Spleen (tissue), 11 donors: ENCODE measurements around the gene SNCB. TPM values are rescaled to one million over a fixed set of nuclear protein-coding genes. Genes with fewer than 3 reads are reported as not detected.

Experiments
- DNase-seq: peaks from one replicate; pipeline ENCODE4 v3.0.0-alpha.2; 2020
- H3K27ac ChIP-seq, 8 donors: fragments of 200-600 bp; sonication (generic) in 7 of 8; 1 replicate in 4 of 8; 2 replicates in 4 of 8; pipeline versions ENCODE4 v1.5.0 to v1.8.0; 2016 to 2021; ENCODE audit warnings: inconsistent platforms in 4 of 8, mild to moderate bottlenecking in 4 of 8, moderate library complexity in 1 of 8
- H3K27me3 ChIP-seq, 7 donors: fragments of 200-600 bp; sonication (generic) in 6 of 7; replicated peaks in 1 of 7; 1 replicate in 4 of 7; 2 replicates in 3 of 7; pipeline versions ENCODE4 v1.5.0 to v1.8.0; 2016 to 2021; ENCODE audit warnings: inconsistent platforms in 3 of 7, mild to moderate bottlenecking in 1 of 7
- H3K36me3 ChIP-seq, 6 donors: fragments of 200-600 bp; sonication (generic) in 5 of 6; 1 replicate in 4 of 6; 2 replicates in 2 of 6; pipeline versions ENCODE4 v1.5.0 to v1.8.0; 2016 to 2021; ENCODE audit warnings: inconsistent platforms in 2 of 6
- H3K4me1 ChIP-seq, 6 donors: fragments of 200-600 bp; sonication (generic) in 5 of 6; 1 replicate in 3 of 6; 2 replicates in 3 of 6; pipeline versions ENCODE4 v1.5.0 to v1.8.0; 2016 to 2021; ENCODE audit warnings: inconsistent platforms in 3 of 6
- H3K4me3 ChIP-seq, 8 donors: fragments of 200-600 bp; sonication (generic) in 7 of 8; 1 replicate in 4 of 8; 2 replicates in 4 of 8; pipeline versions ENCODE4 v1.5.0 to v1.8.0; 2016 to 2021; ENCODE audit warnings: inconsistent platforms in 4 of 8, mild to moderate bottlenecking in 4 of 8, moderate library complexity in 2 of 8
- H3K9me3 ChIP-seq, 8 donors: fragments of 200-600 bp; sonication (generic) in 7 of 8; 1 replicate in 4 of 8; 2 replicates in 4 of 8; pipeline versions ENCODE4 v1.5.0 to v1.8.0; 2016 to 2021; ENCODE audit warnings: inconsistent platforms in 4 of 8
- POLR2A ChIP-seq, 3 donors: fragments of 450-650 bp; IDR thresholded peaks; one replicate each; pipeline ENCODE4 v1.5.1; 2017; ENCODE audit warnings: antibody characterized with exemption in 3 of 3, mild to moderate bottlenecking in 1 of 3
- POLR2AphosphoS5 ChIP-seq, 3 donors: sonication (generic); formaldehyde crosslinking; IDR thresholded peaks; one replicate each; pipeline ENCODE4 v1.5.1; 2017; ENCODE audit warnings: antibody characterized with exemption in 3 of 3
- WGBS, 5 donors: extraction: QIAGEN DNeasy Blood & Tissue Kit in 3 of 5; methylation state at CpG; one replicate each; pipeline versions ENCODE4 v1.1.5 to v1.1.7; 2013 to 2018; 5-methylcytosine and 5-hydroxymethylcytosine counted together
- intact Hi-C: fragments of 100-400 bp; cut with DNase I; formaldehyde crosslinking; loops from one replicate; pipeline ENCODE4 v1.15.0; 2023; ENCODE audit warnings: low total_unique reads
- polyA plus RNA-seq, 3 donors: library from polyadenylated mRNA; stranded (reverse); fragments of 200-250 nt; gene quantifications; one replicate each; pipeline ENCODE4 v1.2.1, GENCODE V29; 2013
- total RNA-seq, 7 donors: library from RNA; depleted of rRNA in 3 of 7; stranded (reverse); fragments of >200 nt in 3 of 7; fragmentation: NEBNext Ultra II Directional in 4 of 7; extraction: Animal tissue kit (Norgen Biotek cat#: 25700) in 4 of 7; gene quantifications; one replicate each; pipeline versions ENCODE4 v1.1.0 to v1.2.1, GENCODE V29; 2016 to 2021
- TF ChIP-seq, protein P1 (sequence below), 11 experiments: fragments of 200-600 bp in 7 of 11; fragments of 450-650 bp in 4 of 11; sonication (generic) in 4 of 11; IDR thresholded peaks in 8 of 11; conservative IDR thresholded peaks in 3 of 11; 1 replicate in 7 of 11; 2 replicates in 4 of 11; pipeline versions ENCODE4 v1.4.0 to v1.8.0; 2016 to 2021; ENCODE audit warnings: antibody characterized with exemption in 11 of 11, inconsistent platforms in 4 of 11, mild to moderate bottlenecking in 1 of 11
- donor health status: healthy with polysubstance abuse.
- donor health status: DM: no; HTN: no; CAD: no; lungs with moderate emphysema.
- donor health status: DM: no; HTN: no; CAD: no.
- donor health status: Bipolar disorder and iron deficiency.
- donor health status: healthy.
- donor health status: DM: no; HTN: no; CAD: no.
- donor health status: DM: yes; HTN: yes; CAD: no.

Gene SNCB
- total and polyA plus RNA-seq, 10 donors, result 0.19 to 0.41 (median 0.33) TPM; not detected in 7

DNA sequence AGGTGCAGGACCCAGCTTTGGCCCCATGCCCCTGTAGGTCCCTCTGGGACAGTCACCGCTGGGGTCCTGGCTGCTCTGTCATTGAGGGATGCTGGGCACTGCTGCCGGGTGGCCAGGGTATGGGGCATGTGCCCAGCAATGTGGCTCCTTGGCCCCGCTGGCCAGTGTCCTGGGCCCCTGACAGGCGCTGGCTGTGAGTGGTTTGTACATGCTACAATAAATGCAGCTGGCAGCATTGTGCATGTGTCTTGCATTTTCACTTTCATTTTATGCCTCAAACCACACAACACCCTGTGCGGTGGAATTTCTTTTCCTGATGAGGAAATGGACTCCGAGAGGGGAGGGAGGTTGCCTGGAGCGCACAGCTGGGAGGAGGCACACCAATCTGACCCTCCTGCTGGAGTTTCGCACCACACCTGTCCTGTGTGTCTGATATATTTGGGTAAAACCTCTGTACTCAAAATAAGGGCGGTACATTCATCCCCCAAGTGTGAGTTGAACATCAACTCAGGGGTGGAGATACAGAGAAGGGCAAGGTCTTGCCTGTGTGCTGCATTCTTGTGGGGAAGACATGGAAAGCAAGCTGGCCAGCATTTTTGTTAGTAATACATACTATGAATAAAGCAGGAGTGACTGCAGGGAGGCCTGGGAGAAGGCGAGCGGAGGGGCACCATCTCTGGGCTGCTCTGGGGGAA lies 28.6 kb upstream of the SNCB start:
- H3K27ac ChIP-seq, result peak overlapping the region in 7 of 8 donors; percentile 49 to 81 (median 59)
- TF ChIP-seq, protein P1, sequence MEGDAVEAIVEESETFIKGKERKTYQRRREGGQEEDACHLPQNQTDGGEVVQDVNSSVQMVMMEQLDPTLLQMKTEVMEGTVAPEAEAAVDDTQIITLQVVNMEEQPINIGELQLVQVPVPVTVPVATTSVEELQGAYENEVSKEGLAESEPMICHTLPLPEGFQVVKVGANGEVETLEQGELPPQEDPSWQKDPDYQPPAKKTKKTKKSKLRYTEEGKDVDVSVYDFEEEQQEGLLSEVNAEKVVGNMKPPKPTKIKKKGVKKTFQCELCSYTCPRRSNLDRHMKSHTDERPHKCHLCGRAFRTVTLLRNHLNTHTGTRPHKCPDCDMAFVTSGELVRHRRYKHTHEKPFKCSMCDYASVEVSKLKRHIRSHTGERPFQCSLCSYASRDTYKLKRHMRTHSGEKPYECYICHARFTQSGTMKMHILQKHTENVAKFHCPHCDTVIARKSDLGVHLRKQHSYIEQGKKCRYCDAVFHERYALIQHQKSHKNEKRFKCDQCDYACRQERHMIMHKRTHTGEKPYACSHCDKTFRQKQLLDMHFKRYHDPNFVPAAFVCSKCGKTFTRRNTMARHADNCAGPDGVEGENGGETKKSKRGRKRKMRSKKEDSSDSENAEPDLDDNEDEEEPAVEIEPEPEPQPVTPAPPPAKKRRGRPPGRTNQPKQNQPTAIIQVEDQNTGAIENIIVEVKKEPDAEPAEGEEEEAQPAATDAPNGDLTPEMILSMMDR (IDR thresholded peaks at IDR 0.05 in 8 of 11, conservative IDR thresholded peaks at IDR 0.05 in 3 of 11), result peak in 1 of 11 experiments; percentile 6
- no peak for TF ChIP-seq POLR2A (IDR thresholded peaks at IDR 0.05)
- peak; percentile 23 to 32 (median 27) for TF ChIP-seq POLR2AphosphoS5 (IDR thresholded peaks at IDR 0.05)
- no peaks in the 10 kb centered on the region for H3K9me3 ChIP-seq
- H3K4me1 ChIP-seq, result peaks cover 12 to 42% (median 32%) of the 10 kb centered on the region in 6 donors
- intact Hi-C loops, result no loop called here
- peak overlapping the region in 6 of 8 donors; percentile 7 to 57 (median 16) for H3K4me3 ChIP-seq
- 21 to 36% (median 26%) methylated on average over 10 to 11 of the region's 11 CpGs for WGBS, 5 donors
- H3K36me3 ChIP-seq, result peaks cover 0 to 38% (median 23%) of the 10 kb centered on the region in 6 donors
- DNase-seq, result peak; percentile 82
- peaks cover 0 to 18% (median 6%) of the 10 kb centered on the region in 7 donors for H3K27me3 ChIP-seq

GRCh38 chr5:176658007-176658599 lies 27.8 kb upstream of the SNCB start:
- TF ChIP-seq POLR2A (IDR thresholded peaks at IDR 0.05) (no peak), POLR2AphosphoS5 (IDR thresholded peaks at IDR 0.05) (peak in 2 of 3 donors; percentile 46 to 49)
- TF ChIP-seq, protein P1 (IDR thresholded peaks at IDR 0.05 in 8 of 11, conservative IDR thresholded peaks at IDR 0.05 in 3 of 11), result peak; percentile 52 to 92 (median 80)
- peak; percentile 92 for DNase-seq
- Histone ChIP-seq H3K27ac (peak overlapping the region in 5 of 8 donors; percentile 29 to 81 (median 59)), H3K9me3 (no peaks in the 10 kb centered on the region), H3K4me1 (peaks cover 12 to 51% (median 39%) of the 10 kb centered on the region in 6 donors), H3K27me3 (peaks cover 0 to 9% (median 6%) of the 10 kb centered on the region in 7 donors), H3K4me3 (peak overlapping the region in 2 of 8 donors; percentile 18 to 57), H3K36me3 (peaks cover 0 to 47% (median 26%) of the 10 kb centered on the region in 6 donors)
- intact Hi-C loops, result no loop called here
- WGBS, 5 donors, result 46 to 69% (median 50%) methylated on average over 12 to 14 of the region's 14 CpGs

DNA sequence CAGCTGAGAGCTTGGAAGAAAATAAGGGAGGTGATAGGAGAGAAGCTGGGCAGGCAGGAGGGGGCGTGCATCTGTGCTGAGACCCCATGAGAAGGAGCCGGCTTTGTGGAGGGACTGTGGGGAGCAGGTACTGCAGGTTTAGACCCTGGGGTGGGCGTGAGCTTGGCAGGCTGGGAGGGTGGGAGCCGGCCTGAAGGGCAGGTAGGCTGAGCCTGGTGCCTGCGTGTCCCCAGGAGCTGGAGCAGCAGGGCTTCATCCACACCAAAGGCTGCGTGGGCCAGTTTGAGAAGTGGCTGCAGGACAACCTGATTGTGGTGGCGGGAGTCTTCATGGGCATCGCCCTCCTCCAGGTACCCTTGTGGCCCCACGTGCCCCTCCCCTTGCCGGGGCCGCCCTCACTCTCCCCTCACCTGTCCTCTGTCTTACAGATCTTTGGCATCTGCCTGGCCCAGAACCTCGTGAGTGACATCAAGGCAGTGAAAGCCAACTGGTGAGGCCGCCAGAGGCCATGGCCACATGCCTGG lies 26.2 kb upstream of the SNCB start:
- H3K4me3 ChIP-seq, result no peak overlapping the region
- H3K27me3 ChIP-seq, result no peaks in the 10 kb centered on the region
- no peaks in the 10 kb centered on the region for H3K9me3 ChIP-seq
- intact Hi-C loops, result no loop called here
- 91 to 93% (median 93%) methylated on average over 11 to 13 of the region's 13 CpGs for WGBS, 5 donors
- peaks cover 0 to 57% (median 28%) of the 10 kb centered on the region in 6 donors for H3K36me3 ChIP-seq
- TF ChIP-seq POLR2A (IDR thresholded peaks at IDR 0.05) (no peak), POLR2AphosphoS5 (IDR thresholded peaks at IDR 0.05) (no peak)
- TF ChIP-seq, protein P1 (IDR thresholded peaks at IDR 0.05 in 8 of 11, conservative IDR thresholded peaks at IDR 0.05 in 3 of 11), result no peak
- no peak overlapping the region for H3K27ac ChIP-seq
- H3K4me1 ChIP-seq, result peaks cover 12 to 67% (median 50%) of the 10 kb centered on the region in 6 donors
- peak; percentile 75 for DNase-seq

DNA sequence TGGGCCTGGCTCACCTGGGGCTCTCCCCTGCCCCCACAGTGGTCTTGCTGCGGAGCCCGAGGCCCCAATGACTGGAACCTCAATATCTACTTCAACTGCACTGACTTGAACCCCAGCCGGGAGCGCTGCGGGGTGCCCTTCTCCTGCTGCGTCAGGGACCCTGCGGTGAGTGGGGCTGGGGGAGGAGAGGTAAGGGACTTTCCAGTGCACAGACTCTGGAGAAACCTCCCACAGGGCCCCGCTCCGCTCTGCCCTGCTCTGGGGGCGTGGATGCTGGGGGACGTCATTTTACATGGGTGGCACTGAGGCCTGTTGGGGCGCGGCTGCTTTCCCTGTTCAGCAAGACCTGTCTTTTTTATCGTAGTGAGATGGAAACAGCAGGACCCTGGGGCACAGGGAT lies 24.5 kb upstream of the SNCB start:
- intact Hi-C loops, result no loop called here
- TF ChIP-seq, protein P1 (IDR thresholded peaks at IDR 0.05 in 8 of 11, conservative IDR thresholded peaks at IDR 0.05 in 3 of 11), result no peak
- TF ChIP-seq POLR2AphosphoS5 (IDR thresholded peaks at IDR 0.05), result no peak
- no peak for TF ChIP-seq POLR2A (IDR thresholded peaks at IDR 0.05)

More for the DNA sequence above, 24.5 kb upstream of the SNCB start:
- no peaks in the 10 kb centered on the region for H3K27me3 ChIP-seq
- DNase-seq, result peak; percentile 74
- H3K4me3 ChIP-seq, result no peak overlapping the region
- peaks cover 0 to 57% (median 28%) of the 10 kb centered on the region in 6 donors for H3K36me3 ChIP-seq
- WGBS, 5 donors, result 89 to 95% (median 94%) methylated on average over 7 to 14 of the region's 14 CpGs
- peaks cover 12 to 71% (median 45%) of the 10 kb centered on the region in 6 donors for H3K4me1 ChIP-seq
- no peak overlapping the region for H3K27ac ChIP-seq
- H3K9me3 ChIP-seq, result no peaks in the 10 kb centered on the region
